Hematopoietic multipotent progenitor cell treated with erythropoietin and hydrocortisone succinate and interleukin-3 and kit ligand, for 15 days (in vitro differentiated cells): ENCODE measurements around the gene ARID3A.

Experiments
- DNase-seq: peaks from one replicate; pipeline ENCODE4 v3.0.0-alpha.2; 2015; ENCODE audit warnings: low spot score

The ARID3A gene

GRCh38 chr19:912181-913079 lies 13.4 kb upstream of the ARID3A start:
- DNase-seq, result no peak

- DNase-seq, result peak; percentile 78
These were observed 12.6 kb upstream of the ARID3A start, which contains the start of gene R3HDM4 for GRCh38 chr19:913080-913748. R3HDM4 (minus strand) TSS chr19:913219; CDS start chr19:913157, 62 bp downstream.

GRCh38 chr19:916645-917322 lies 9.1 kb upstream of the ARID3A start:
- DNase-seq, result no peak

GRCh38 chr19:917323-918151 lies 8.3 kb upstream of the ARID3A start, which contains the start of gene KISS1R:
KISS1R (plus strand) TSS chr19:917333; CDS start chr19:917503, 170 bp downstream.
- DNase-seq, result peak; percentile 60

- DNase-seq, result no peak
These were observed 7.7 kb upstream of the ARID3A start for GRCh38 chr19:918152-918437.

- DNase-seq, result no peak
These were observed 7.2 kb upstream of the ARID3A start for GRCh38 chr19:918481-919198.

GRCh38 chr19:919199-920050 lies 6.4 kb upstream of the ARID3A start:
- DNase-seq, result no peak

- DNase-seq, result no peak
These were observed 5.6 kb upstream of the ARID3A start for GRCh38 chr19:920051-920864.

- no peak for DNase-seq
These were observed 1.2 kb upstream of the ARID3A start for GRCh38 chr19:924553-925086.

GRCh38 chr19:925087-925525 lies 729 bp upstream of the ARID3A start:
- DNase-seq, result no peak

GRCh38 chr19:926323-926588 lies 421 bp downstream of the ARID3A start:
- no peak for DNase-seq

- no peak for DNase-seq
These were observed 935 bp downstream of the ARID3A start for GRCh38 chr19:926589-927350.

GRCh38 chr19:927351-927779 lies 1.5 kb downstream of the ARID3A start:
- DNase-seq, result no peak

GRCh38 chr19:927780-928401 lies 2.1 kb downstream of the ARID3A start:
- no peak for DNase-seq

GRCh38 chr19:928471-929202 lies 2.8 kb downstream of the ARID3A start:
- DNase-seq, result no peak

GRCh38 chr19:929203-929890 lies 3.5 kb downstream of the ARID3A start:
- no peak for DNase-seq

GRCh38 chr19:929891-930258 lies 4.0 kb downstream of the ARID3A start:
- DNase-seq, result no peak
